GM21390 (cell line): Measurements from ENCODE around the gene MAPKAPK2.

ENCODE experiments used
- ATAC-seq: cut with Tn5 transposase; IDR thresholded peaks from one replicate; pipeline ENCODE4 v1.9.1; 2021; ENCODE audit not compliant: unreplicated experiment

MAPKAPK2 gene

DNA sequence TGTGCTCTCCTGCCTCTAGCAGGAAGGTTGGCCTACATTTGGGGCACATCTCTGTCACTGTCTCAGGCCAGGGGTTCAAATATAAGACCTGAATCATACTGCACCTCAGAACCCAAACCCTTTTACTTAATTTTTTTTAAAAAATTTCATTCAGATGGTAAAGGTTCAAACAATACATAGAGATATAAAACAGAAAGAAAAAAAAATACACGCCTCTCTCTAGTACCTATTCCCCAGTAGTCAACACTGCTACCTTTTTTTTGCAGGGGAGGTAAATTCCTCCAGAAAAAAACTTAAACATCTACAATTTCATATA lies 32.9 kb downstream of the MAPKAPK2 start:
- ATAC-seq = no peak

DNA sequence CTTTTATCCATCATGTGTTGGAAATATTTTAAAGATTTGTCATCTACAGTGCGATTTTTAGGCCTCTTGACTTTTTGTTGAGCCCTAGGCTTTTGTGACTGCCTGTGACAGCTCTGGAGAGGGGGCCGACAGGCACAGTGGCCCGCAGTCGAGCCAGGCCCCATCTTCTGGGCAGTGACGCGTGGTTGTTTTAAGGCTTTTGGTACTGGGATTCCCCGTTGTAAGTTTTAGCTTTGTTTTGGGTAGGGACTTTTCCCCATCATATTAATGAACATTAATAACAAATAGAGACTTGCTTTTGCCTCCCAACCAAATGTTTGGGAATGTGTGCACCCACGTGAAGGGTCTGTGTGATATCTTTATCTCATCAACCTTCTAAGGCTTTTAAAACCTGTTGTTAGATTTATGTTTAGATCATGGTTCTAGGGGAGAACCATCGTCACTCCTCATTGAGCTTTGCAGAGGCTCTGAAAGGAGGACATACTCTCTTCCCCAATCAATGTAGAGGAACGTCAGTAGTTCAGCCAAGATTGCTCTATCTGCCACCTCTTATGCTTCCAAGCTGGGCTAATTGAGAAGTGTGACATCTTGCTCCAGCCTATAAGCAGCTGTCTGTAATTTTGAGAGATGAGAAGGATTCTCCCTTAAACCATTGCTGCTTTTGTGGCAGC lies 34.6 kb downstream of the MAPKAPK2 start:
- ATAC-seq = no peak

DNA sequence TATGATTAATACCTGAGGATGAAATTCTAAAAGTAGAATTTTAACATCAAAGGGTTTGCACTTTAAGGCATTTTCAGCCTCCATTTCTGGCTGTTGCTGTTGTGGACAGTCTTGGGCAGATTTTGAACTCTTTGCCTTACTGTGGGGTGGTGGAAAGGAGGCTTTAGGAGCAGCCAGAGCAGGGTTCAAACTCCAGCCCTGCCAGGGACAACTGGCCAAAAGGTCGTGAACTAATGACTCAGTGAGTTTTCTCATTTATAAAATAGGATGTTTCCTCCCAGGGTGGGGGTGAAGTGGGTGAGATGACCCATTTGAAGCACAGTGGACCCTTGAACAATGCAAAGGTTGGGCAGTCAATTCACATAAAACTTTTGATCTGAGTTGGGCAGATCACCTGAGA lies 36.7 kb downstream of the MAPKAPK2 start:
- ATAC-seq = no peak

DNA sequence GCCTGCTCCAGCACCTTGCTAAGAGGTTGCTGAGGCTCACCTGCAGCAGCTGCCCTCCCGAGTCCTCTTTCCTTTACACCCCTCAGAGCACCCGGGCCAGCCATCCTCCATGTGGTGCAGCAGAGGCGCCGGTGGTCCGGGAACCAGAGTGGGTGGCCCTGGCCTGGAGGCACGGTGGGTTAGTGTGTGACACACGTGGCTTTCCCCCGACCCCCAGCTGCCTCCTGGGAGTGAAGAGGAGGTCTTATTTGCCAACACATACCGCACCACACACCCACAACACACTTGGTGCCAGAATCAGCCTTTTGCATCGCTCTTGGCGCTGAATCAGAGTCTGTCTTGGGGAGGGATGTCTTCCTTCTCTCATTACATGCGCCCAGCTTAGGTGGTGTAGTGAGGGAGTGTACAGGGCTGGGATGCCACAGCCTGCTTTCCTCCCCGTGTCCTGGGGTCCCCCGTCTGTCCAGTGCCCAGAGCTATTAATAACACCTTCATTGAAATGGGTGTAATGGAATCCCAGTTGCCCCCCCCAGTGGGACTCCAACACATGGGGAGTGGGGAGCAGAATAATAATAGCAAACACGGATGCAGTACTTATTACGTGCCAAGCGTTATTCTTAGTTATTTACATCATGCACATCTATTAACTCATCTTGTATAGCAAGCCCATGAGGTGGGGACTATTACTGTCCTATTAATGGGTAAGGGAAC lies 38.2 kb downstream of the MAPKAPK2 start:
- no peak for ATAC-seq

DNA sequence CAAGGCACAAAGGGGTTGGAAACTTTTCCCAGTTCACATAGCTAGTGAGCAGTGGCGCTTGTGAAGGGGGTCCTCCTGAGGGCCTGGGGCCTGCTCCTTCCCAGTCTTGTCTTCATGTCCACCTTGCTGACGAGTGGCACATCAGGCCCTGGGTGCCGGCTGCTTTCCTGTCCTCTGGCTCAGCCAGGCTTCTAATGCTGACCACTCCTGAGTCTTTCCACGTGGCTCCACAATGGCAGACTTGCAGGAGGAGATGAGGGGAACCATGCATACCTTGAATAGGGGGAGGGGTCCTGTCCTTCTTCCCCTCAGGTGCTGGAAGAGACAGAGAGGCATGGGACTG lies 38.7 kb downstream of the MAPKAPK2 start:
- ATAC-seq = no peak

DNA sequence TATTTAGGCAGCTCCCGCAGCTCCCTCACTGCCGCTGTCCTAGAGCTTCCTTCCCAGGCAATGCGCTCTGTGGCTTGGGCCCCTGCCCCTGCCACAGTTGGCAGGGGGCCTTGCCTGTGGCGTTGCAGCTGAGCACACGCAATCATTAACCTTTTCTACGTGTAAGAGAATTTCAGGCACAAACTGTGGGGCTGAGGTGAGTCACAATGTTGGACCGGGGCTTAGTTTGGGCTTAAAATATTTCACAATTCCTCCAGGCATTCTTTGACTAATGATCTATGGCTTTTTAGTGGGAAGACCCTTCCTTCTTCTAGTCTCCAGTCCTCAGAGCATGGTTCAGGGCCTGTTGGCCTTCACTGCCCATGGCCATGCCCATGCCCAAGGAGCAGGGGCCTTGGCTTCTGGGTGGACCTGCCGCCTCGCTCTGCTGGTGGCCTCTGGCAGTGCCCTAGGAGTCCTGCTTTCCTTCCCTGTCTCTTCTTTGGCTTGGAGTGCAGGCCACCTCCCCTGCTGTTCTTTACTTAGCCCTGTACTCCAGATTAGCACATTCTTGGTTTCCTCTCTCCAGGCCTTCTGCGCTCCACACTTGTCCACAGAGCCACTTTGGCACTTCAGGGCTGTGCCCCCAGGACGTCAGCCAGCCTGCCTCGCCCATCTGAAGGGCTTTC lies 39.2 kb downstream of the MAPKAPK2 start:
- ATAC-seq = no peak

DNA sequence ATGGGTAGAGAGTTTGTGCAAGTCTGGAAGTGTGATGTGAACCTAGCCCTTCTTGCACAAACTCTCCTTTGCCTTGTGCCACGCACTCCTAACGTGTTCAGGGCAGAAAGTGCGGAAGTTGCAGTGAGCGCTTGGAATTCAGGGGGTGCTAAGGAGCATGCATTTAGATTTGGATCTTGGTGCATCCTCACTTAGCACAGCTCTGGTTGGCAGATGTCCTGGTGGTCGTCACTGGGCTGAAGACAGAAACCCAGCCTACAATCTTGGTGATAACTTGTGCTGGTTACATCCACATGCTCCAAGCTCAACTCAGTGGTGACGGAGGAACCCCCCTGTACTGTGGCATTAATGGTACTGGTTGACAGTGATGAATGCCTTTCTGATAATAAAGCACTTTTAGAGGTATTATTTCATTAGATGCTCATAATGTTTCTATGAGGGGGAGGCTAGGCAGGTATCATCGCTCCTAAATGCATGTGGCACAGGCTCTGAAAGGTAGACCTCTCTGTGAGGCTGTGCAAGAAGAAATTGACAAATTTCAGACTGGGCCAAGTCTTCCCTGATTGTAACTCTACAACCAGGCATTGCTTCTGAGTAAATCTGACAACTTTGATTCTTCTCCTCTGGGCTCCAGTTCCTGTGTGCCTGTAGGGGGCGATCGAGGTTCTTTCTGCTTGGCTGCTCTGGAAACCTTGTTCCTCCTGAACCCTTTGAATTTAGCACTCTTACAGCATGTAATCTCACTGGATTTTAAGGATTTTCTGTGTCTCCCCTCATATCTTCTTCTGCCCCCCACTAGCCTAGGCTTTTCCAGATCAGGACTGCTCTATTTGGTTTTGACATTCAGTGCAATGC lies 40.6 kb downstream of the MAPKAPK2 start:
- ATAC-seq = no peak

DNA sequence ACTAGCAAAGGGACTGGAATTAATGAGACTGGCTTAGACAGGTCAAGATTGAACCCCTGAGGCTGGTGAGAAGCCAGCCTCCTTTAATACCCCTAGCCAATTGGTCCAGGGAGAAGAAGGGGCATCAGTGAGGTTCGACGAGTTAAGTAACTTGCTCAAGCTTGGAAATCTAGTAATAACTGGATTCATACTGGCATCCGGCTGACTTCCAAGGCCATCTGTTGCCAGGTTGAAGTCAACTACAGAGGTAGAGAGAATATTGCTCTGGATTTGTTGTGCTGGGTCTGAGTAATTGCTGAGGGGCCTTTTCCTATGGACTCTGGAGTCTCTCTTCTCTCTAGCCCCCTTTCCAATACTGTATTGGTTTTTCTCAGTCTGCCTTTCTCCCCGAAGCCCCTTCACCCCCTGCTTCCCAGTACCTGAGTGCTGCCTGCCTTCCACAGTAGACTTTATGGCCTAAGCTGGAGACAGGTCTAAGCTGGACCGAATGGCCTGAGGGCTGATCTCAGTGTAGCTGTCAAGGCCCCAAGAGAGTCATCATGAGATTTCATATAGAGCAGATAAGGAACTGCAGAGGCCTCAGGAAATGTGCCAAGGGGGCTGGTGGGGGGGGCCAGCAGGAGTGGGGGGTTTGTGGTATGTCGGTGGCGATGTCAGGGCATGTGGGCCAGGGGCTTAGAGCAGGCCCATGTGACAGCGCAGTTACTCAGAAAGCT lies 43.4 kb downstream of the MAPKAPK2 start:
- ATAC-seq = no peak

DNA sequence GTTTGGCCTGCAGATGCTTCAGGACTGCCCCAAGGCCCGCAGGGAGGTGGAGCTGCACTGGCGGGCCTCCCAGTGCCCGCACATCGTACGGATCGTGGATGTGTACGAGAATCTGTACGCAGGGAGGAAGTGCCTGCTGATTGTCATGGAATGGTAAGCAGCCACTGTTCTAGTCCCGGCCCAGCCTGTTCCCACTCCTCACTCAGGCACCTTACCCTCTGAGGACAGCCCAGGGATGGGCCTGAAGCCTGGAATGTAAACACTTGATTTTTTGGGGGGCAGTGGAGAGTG lies 43.9 kb downstream of the MAPKAPK2 start:
- ATAC-seq = no peak

DNA sequence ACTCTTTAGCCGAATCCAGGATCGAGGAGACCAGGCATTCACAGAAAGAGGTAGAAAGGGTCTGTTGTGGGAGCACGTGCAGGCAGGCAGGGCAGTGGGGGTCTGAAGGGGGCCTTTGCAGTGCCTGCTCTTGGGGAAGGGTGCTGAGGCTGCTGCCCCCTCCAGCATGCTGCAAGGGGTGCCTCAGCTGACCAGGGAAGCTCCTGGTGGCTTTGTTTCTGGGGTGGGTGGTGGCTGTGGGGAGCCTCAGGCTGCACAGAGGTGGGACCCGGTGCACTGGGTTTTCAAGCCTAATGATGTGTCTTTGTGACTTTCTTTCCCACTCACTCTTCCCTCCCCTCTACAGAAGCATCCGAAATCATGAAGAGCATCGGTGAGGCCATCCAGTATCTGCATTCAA lies 44.3 kb downstream of the MAPKAPK2 start:
- ATAC-seq = no peak

DNA sequence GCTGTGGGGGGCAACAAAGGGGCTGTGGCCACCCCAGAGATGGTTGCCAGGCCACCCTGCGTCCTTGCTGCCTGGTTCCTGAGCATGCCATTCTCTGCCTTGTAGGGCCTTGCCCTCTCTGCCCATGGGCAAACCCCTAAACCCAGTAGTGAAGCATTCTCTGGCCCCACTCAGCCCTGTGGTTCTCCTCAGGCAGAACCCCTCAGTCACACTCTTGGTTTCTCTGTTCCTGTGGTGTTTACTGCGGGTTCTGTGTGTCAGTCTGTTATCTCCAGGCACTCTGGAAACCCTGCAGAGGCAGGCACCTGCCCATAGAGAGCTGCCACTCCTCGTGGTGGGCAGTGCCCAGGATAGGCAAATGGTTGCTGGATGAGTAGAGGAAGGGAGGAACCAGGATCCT lies 44.8 kb downstream of the MAPKAPK2 start:
- ATAC-seq = no peak

DNA sequence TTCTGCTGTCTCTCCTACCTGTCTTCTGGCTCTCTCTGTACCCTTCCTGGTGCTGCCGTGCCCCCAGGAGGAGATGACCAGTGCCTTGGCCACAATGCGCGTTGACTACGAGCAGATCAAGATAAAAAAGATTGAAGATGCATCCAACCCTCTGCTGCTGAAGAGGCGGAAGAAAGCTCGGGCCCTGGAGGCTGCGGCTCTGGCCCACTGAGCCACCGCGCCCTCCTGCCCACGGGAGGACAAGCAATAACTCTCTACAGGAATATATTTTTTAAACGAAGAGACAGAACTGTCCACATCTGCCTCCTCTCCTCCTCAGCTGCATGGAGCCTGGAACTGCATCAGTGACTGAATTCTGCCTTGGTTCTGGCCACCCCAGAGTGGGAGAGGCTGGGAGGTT lies 47.8 kb downstream of the MAPKAPK2 start:
- ATAC-seq = no peak

DNA sequence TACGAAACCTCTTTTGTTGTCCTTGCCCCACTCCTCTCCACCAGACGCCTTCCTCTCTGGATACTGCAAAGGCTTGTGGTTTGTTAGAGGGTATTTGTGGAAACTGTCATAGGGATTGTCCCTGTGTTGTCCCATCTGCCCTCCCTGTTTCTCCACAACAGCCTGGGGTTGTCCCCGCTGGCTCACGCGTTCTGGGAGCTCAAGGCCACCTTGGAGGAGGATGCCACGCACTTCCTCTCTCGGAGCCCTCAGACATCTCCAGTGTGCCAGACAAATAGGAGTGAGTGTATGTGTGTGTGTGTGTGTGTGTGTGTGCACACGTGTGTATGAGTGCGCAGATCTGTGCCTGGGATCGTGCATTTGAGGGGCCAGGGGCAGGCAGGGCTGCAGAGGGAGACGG lies 48.3 kb downstream of the MAPKAPK2 start:
- no peak for ATAC-seq

DNA sequence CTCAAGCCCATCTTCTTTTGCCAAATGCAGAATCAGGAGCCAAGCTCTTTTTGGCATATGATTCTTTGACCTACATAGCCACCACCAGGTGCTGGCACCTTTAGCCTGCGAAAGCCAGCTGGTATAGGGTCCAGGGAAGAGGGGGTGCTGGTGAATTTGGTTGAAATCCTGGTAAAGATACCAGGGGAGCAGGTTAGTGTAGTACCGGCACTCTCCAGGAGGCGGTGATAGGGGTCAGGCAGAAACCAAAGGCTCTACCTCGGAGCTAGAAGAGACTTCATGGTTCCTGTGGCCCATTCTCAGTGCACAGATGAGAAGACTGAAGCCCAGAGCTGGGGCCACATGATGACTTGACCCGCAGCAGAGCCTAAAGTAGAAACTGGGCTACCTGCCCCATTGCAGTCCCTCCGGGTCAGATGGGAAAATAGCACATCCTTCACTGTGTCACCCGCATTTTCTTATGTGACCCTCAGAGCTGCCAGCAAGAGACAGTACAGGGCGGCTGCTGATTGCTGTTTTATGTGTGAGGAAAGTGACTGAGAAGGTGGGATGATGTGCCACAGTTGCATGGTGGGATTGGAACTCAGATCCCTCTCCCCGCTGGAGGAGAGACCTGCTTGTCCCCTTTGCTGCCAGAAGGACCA lies 49.9 kb downstream of the MAPKAPK2 start:
- no peak for ATAC-seq

DNA sequence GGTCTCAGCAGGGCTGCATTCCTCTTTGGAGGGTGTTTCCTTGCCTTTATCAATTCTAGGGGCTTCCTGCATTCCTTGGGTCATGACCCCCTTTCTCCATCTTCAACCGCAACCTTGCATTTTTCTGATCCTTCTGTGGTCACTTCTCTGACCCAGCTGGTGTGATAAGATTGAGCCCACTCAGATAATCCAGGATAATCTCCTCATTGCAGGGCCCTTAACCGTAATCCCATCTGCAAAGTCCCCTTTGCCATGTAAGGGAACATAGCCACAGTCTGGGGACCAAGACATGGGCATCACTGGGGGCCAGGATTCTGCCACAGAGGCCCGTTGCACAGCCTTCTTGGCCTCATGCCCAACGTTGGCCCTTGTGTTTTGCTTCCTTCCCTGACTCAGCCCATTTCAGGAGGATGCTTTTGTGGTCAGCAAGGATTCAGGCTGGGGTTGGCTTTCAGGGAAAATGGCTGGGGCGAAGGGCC lies 50.9 kb downstream of the MAPKAPK2 start:
- ATAC-seq = no peak

DNA sequence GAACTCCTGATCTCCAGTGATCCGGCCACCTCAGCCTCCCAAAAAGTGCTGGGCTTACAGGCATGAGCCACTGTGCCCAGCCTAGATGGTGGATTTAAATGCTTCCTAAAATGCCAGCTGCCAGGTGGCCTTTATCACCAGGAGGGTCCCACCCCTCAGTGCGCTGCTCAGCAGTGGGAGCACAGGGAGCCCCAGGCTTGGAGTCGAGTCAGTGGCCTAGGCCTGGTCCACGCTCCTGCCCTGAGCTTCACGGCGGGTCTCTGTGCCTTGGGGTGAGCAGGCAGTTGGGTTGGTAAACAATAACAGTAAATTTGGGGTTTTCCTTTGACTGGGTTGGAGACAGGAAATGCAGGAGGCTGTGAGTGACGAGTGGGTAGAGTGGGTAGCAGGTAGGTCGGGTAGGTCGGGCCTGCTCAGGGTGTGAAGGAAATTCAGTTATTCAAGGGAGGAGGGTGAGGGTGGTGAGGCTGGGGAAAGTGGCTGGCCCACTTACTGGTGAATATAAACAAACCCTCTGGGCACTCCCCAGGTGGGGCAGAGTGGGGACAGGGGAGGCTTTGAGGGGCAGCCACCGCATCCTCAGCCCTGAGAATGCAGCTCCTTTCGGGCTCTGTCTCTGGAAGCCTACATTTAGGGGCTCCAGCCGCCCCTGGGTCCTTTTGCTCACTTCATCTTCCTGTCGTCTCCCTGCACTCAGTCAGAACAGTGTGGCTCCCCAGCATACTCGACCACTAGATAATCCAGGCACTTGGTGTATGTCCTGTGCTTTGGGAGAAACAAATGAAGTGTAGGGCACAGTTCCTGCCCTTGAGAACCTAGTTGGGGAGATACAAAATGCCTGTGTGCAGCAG lies 52.4 kb downstream of the MAPKAPK2 start:
- ATAC-seq = no peak

DNA sequence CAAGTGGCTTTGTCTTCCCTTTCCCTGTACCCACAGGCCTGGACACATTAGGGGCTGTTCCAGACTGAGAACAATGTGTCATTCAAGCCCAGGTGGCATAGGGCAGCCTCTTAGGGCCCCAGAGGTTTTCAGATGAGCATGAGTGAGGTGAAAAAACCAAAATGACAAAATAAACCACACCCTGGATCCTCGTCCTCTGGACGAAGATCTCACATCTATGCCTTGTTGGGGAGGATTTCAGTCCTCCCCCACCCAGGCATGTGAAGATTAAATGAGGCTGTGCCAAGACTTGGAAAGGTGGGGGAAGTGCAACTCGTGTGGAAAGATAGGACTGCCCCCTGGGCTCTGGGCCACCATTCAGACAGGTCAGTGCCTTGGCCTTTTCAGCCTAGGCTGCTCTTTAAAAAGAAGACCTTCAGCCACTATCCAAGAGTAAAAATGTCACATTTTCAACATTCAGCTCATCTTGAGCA lies 53.1 kb downstream of the MAPKAPK2 start:
- ATAC-seq = no peak

DNA sequence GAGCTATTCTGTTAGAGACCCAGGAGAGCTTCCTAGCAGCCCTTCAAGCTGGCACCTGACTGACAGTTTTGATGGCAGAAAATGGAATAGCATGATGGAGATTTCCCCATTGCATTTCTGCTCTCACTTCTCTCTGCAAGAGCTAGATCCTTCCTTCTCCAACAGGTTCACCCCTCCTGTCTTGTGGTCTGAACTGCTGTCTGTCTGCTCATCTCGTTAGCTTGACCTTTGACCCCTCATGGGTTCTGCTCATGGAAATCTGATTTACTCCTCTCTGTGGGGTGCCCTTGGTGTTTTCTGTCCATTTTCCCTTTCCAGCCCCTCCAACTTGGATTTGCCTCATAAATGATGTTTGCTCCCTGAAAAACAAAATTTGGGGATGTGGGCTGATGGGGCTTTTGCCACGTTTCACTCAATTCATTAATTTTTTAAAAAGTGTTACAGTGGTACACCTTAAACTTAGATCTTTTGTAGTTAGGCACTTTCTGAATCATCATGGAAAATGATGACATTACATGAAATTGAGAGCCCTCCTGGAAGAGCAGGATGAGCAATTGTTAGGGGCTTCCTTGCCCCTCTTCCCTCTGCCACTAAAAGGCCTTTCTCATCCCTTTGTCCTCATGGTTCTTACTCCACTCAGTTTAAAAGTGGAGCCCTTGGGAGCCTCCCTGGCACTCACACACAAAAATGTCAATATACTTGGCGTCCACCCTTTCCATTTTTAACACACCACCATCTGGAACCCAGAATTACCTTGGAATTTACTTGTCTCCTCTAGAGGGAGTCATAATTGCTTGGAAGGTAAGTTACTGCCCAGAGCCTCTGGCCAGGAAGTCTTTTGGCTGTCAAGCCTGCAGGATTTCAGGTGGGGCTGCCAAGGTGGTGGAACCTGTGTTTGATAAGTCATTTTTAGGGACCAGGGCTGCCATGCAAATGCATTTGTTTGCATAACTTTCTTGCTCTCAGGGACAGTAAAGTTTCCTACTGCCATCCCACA lies 54.0 kb downstream of the MAPKAPK2 start:
- ATAC-seq = no peak
